Activated naive CD4-positive, alpha-beta T cell treated with anti-CD3 and anti-CD28 coated beads, Interleukin-2, amount 50 U/mL, for 72 hours (primary cell): Measurements from ENCODE around the gene CD81. TPM values are rescaled to one million over a fixed set of nuclear protein-coding genes. Genes with fewer than 3 reads are reported as not detected.

Experiments used
- ATAC-seq, 2 donors: fragments of 150-1000 bp; cut with Tn5 transposase; 2 replicates each; pipeline ENCODE4 v1.10.0; 2021; ENCODE audit warnings: mild to moderate bottlenecking in 2 of 2, moderate library complexity in 2 of 2
- DNase-seq, 2 donors: peaks; one replicate each; pipeline ENCODE4 v3.0.0; 2021 to 2022; ENCODE audit warnings: low spot score in 2 of 2
- H3K27ac Mint-ChIP-seq, 2 donors: one replicate each; pipeline ENCODE4 v1.8.0; 2022; ENCODE audit warnings: mild to moderate bottlenecking in 2 of 2, mixed read lengths in 2 of 2
- H3K36me3 Mint-ChIP-seq, 2 donors: one replicate each; pipeline ENCODE4 v1.8.0; 2022; ENCODE audit warnings: mixed read lengths in 2 of 2
- H3K9me3 Mint-ChIP-seq, 2 donors: one replicate each; pipeline ENCODE4 v1.8.0; 2022; ENCODE audit warnings: mixed read lengths in 2 of 2
- total RNA-seq, 2 donors: library from RNA; stranded (reverse); gene quantifications; one replicate each; pipeline ENCODE4 v1.2.3, GENCODE V29; 2022

Gene CD81
- total RNA-seq, 2 donors from 2014 or later = 107 to 142 TPM

DNA sequence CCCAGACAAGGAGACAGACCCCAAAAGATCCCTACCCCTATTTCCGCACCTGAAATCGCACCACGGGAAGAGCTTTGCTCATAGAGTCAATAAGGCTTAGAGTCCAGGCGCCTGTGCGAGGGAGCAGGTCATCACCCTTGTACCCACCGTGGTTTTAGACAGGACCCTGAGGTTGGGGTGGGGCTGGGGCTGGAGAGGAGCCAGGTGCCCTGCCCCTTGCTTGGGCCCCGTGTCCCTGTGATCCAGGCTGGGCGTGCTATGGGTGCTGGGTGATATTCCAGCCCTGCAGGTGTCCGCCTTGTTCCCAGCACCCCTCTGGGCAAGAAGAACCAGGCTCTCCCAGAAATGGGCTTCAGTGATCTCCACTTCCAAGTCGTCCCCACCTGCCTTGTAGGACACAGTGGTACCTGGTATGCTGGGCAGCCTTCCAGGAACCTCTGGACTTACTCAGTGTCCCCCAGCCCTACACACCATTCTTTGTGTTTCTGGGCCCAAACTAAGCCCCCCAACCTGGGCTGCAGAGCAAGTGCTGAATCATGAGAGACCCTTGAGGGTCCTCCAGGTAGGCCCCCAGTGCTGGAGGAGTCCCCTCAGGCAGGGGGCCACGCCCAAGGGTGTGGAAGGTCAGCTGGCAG lies 4.5 kb downstream of the CD81 start:
- DNase-seq (no peak), ATAC-seq (no peak)
- Mint-ChIP-seq H3K36me3 (peaks cover 0 to 4% of the 10 kb centered on the region in 2 donors), H3K27ac (peak overlapping the region; percentile 78 to 92), H3K9me3 (no peaks in the 10 kb centered on the region)

- H3K27ac Mint-ChIP-seq = peak overlapping the region; percentile 29 to 62
- H3K36me3 Mint-ChIP-seq = peaks cover 0 to 4% of the 10 kb centered on the region in 2 donors
- no peaks in the 10 kb centered on the region for H3K9me3 Mint-ChIP-seq
- ATAC-seq (no peak), DNase-seq (no peak)
Measured at GRCh38 chr11:2382129-2382517, 5.0 kb downstream of the CD81 start.

GRCh38 chr11:2382936-2383851 lies 6.1 kb downstream of the CD81 start:
- Mint-ChIP-seq H3K9me3 (no peaks in the 10 kb centered on the region), H3K36me3 (peaks cover 0 to under 1% of the 10 kb centered on the region in 2 donors), H3K27ac (peak overlapping the region; percentile 29 to 62)
- DNase-seq = no peak
- no peak for ATAC-seq

- DNase-seq (no peak), ATAC-seq (no peak)
- H3K27ac Mint-ChIP-seq = no peak overlapping the region
- no peaks in the 10 kb centered on the region for H3K36me3 Mint-ChIP-seq
- no peaks in the 10 kb centered on the region for H3K9me3 Mint-ChIP-seq
Measured at GRCh38 chr11:2383852-2384804, 7.0 kb downstream of the CD81 start.

GRCh38 chr11:2385156-2386151 lies 8.3 kb downstream of the CD81 start:
- ATAC-seq (no peak), DNase-seq (no peak)
- Mint-ChIP-seq H3K36me3 (no peaks in the 10 kb centered on the region), H3K27ac (peak overlapping the region in 1 of 2 donors; percentile 46), H3K9me3 (no peaks in the 10 kb centered on the region)

GRCh38 chr11:2386591-2386990 lies 9.5 kb downstream of the CD81 start:
- H3K36me3 Mint-ChIP-seq = no peaks in the 10 kb centered on the region
- no peaks in the 10 kb centered on the region for H3K9me3 Mint-ChIP-seq
- peak overlapping the region in 1 of 2 donors; percentile 46 for H3K27ac Mint-ChIP-seq
- ATAC-seq (no peak), DNase-seq (no peak)

GRCh38 chr11:2387266-2387987 lies 10.3 kb downstream of the CD81 start:
- Mint-ChIP-seq H3K9me3 (no peaks in the 10 kb centered on the region), H3K27ac (peak overlapping the region; percentile 46 to 55), H3K36me3 (no peaks in the 10 kb centered on the region)
- peak; percentile 30 to 64 for ATAC-seq
- no peak for DNase-seq

DNA sequence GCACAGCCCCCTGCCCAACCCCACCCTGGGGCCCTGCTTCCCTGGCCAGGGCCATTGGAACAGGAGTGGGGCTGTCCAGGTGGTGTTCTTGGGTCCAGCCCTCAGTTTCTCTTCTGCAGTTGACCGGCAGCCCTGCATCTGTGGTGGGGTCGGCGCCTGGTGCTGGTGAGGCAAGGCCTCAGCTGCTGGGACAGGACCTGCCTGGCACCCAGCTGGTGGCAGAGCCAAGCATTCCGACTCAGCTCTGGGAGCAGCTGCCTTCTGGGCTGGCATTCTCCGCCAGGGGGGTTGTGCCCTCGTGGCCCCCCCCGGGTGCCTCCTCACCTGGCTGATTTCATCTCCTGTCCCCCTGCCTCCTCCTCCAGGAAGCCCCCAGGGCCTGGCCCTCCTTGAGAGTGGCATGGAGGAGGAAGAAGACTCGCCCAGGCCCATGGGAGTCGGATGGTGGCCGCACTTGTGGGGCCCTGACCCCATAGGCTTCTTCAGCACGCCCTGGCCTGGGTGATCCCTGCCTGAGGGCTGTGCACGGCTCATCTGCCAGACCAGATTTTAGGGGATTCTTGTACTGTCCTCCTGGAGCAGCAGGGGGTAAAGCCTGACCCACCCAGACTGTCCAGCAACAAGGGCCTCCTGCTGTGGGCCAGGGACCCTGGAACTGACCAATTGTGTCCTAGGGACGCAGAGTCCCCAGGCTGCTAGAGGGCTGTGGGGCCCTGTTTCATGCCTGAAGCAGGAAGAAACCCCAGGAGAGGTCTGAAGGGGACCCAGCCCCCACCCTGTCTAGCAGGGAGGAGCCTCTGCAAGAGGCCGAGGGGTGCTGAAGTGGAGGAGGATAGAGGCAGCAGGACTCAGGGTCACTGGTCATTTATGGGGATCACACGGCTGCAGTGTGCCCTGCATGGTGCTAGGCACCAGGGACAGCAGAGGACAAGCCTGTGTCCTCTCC lies 11.6 kb downstream of the CD81 start:
- ATAC-seq (no peak), DNase-seq (no peak)
- Mint-ChIP-seq H3K27ac (peak overlapping the region; percentile 68 to 79), H3K9me3 (no peaks in the 10 kb centered on the region), H3K36me3 (no peaks in the 10 kb centered on the region)

DNA sequence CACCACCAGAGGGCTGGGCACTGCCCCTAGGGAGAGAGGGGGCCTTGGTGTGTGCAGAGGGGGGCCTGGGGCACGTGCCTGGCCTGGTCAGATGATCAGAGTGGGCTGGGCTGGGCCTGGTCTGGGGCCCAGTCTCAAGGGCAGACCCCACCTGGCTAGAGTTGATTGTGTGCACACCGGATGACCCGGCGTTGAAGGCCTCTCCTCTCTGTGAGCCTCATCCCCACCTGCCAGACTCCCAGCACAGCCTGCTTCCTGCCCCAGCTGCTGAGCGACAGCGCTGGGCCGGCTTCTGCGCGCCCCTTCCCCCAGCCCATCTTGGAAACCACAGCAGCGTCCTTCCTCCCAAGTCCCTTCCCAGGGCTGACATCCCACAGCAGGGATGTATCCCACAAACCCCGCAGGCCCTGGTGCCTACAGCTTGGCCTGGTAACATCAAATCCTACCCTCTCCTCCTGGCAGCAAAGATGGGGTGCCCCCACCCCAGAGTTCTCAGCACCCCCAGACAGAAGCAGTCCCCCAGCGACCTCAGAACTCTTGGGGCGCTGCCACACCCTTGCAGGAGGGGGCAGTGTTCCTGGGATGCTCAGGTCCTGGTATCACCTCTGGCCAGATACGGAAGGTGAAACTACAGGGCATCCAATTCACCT lies 12.4 kb downstream of the CD81 start:
- Mint-ChIP-seq H3K9me3 (no peaks in the 10 kb centered on the region), H3K36me3 (no peaks in the 10 kb centered on the region), H3K27ac (peak overlapping the region; percentile 79 to 93)
- peak in 1 of 2 donors; percentile 10 for ATAC-seq
- DNase-seq = no peak

GRCh38 chr11:2390091-2390724 lies 13.1 kb downstream of the CD81 start:
- no peak for DNase-seq
- no peak for ATAC-seq
- Mint-ChIP-seq H3K27ac (peak overlapping the region; percentile 79 to 93), H3K9me3 (no peaks in the 10 kb centered on the region), H3K36me3 (no peaks in the 10 kb centered on the region)

GRCh38 chr11:2390725-2391151 lies 13.6 kb downstream of the CD81 start:
- DNase-seq = no peak
- Mint-ChIP-seq H3K27ac (peak overlapping the region; percentile 79 to 91), H3K36me3 (no peaks in the 10 kb centered on the region), H3K9me3 (no peaks in the 10 kb centered on the region)
- no peak for ATAC-seq

- DNase-seq = no peak
Measured at GRCh38 chr11:2391181-2391975, 14.3 kb downstream of the CD81 start.

More at GRCh38 chr11:2391181-2391975, 14.3 kb downstream of the CD81 start:
- H3K27ac Mint-ChIP-seq = peak overlapping the region in 1 of 2 donors; percentile 79
- H3K36me3 Mint-ChIP-seq = no peaks in the 10 kb centered on the region
- ATAC-seq = no peak
- H3K9me3 Mint-ChIP-seq = no peaks in the 10 kb centered on the region
